Measurements from ENCODE around the gene CARD10.

DNA sequence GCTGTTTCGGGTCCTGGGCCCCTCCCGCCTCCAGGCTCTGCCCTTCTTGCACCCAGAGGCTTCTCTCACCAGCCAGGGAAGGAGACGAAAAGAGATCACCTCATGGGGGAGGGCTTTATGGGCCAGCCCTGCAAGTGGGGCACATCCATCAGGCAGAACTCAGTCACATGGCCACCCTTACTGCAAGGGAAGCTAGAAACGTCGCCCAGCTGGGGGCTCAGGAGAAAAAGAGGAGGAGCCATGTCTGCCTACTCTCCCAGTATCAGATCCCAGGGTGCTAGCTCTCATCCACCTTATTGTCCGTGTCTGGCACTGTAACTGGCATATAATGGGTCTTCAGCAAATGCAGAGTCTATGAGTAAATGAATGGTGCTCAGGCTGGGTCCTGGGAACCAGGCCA is 57.3 kb downstream of the CARD10 start:
- TF ChIP-seq, protein P1, sequence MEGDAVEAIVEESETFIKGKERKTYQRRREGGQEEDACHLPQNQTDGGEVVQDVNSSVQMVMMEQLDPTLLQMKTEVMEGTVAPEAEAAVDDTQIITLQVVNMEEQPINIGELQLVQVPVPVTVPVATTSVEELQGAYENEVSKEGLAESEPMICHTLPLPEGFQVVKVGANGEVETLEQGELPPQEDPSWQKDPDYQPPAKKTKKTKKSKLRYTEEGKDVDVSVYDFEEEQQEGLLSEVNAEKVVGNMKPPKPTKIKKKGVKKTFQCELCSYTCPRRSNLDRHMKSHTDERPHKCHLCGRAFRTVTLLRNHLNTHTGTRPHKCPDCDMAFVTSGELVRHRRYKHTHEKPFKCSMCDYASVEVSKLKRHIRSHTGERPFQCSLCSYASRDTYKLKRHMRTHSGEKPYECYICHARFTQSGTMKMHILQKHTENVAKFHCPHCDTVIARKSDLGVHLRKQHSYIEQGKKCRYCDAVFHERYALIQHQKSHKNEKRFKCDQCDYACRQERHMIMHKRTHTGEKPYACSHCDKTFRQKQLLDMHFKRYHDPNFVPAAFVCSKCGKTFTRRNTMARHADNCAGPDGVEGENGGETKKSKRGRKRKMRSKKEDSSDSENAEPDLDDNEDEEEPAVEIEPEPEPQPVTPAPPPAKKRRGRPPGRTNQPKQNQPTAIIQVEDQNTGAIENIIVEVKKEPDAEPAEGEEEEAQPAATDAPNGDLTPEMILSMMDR (IDR thresholded peaks at IDR 0.05; ENCODE audit: low read depth, low read length) = no peak
- TF ChIP-seq POLR2A (IDR thresholded peaks at IDR 0.05; ENCODE audit: extremely low read depth, insufficient read length) (no peak), MYC (IDR thresholded peaks at IDR 0.05; ENCODE audit: low read depth, low read length) (no peak)
